AG20443 (cell line): ENCODE measurements around the gene RBM19.

Experiments
- DNase-seq: peaks from one replicate; pipeline ENCODE4 v3.0.0; 2012; ENCODE audit warnings: low spot score, mixed read lengths

RBM19 gene

GRCh38 chr12:113770389-113770865 lies 195.7 kb downstream of the RBM19 start:
- DNase-seq: no peak

- DNase-seq: no peak
Measured at GRCh38 chr12:113769305-113769704, 196.8 kb downstream of the RBM19 start.

GRCh38 chr12:113768850-113769249 lies 197.3 kb downstream of the RBM19 start:
- DNase-seq: no peak

GRCh38 chr12:113766879-113767878 lies 198.9 kb downstream of the RBM19 start:
- DNase-seq: peak; percentile 91
